Caco-2 (cell line): ENCODE measurements around the gene CCDC9. TPM values are rescaled to one million over a fixed set of nuclear protein-coding genes. Genes with fewer than 3 reads are reported as not detected.

Experiments used
- BruUV-seq: library from RNA; stranded (reverse); fragments of 400-500 nt; replicated peaks from 2 replicates; lab custom pipeline; 2021; lab: Mats Ljungman, UMichigan
- CTCF ChIA-PET: fragments of 300-600 bp; sonication (Branson Sonifier 250); formaldehyde crosslinking; loops from one replicate; lab custom pipeline; 2022; ENCODE audit warnings: antibody characterized with exemption; lab: Charles Lee
- POLR2A ChIA-PET: fragments of 300-600 bp; sonication (Branson Sonifier 250); formaldehyde crosslinking; loops from one replicate; lab custom pipeline; 2022; ENCODE audit warnings: antibody characterized with exemption; lab: Charles Lee
- DNase-seq, 2 experiments: peaks; one replicate each; pipeline versions ENCODE4 v3.0.0 to v3.0.0-alpha.2; 2020 to 2022
- H3K27me3 ChIP-seq: replicated peaks from 2 replicates; pipeline ENCODE4 v1.6.0; 2011; ENCODE audit warnings: low read length; ENCODE audit not compliant: control insufficient read depth, insufficient read depth
- H3K36me3 ChIP-seq: 2 replicates; pipeline ENCODE4 v1.5.1; 2011; ENCODE audit warnings: low read length; ENCODE audit not compliant: control insufficient read depth, insufficient read depth
- H3K4me1 ChIP-seq: fragments of 250-450 bp; sonication (Bioruptor Pico); 2 replicates; pipeline ENCODE4 v1.5.1; 2020; ENCODE audit warnings: mild to moderate bottlenecking
- H3K4me3 ChIP-seq: 2 replicates; pipeline ENCODE4 v1.5.1; 2011; ENCODE audit warnings: low read depth, mild to moderate bottlenecking, control low read depth, low read length
- H3K9me3 ChIP-seq: fragments of 250-450 bp; sonication (Bioruptor Pico); 2 replicates; pipeline ENCODE4 v1.5.1; 2020; ENCODE audit warnings: mild to moderate bottlenecking, moderate library complexity
- H3K27ac Mint-ChIP-seq: one replicate; pipeline ENCODE4 v1.8.0; 2022; ENCODE audit warnings: mixed read lengths; ENCODE audit not compliant: unreplicated experiment
- H3K27me3 Mint-ChIP-seq: one replicate; pipeline ENCODE4 v1.8.0; 2022; ENCODE audit warnings: mixed read lengths; ENCODE audit not compliant: insufficient read depth, unreplicated experiment
- H3K36me3 Mint-ChIP-seq: one replicate; pipeline ENCODE4 v1.8.0; 2022; ENCODE audit warnings: mild to moderate bottlenecking, mixed read lengths; ENCODE audit not compliant: insufficient read depth, unreplicated experiment
- H3K4me1 Mint-ChIP-seq: one replicate; pipeline ENCODE4 v1.8.0; 2022; ENCODE audit warnings: low read depth, mixed read lengths; ENCODE audit not compliant: unreplicated experiment
- H3K4me3 Mint-ChIP-seq: one replicate; pipeline ENCODE4 v1.8.0; 2022; ENCODE audit warnings: mild to moderate bottlenecking, moderate library complexity, mixed read lengths; ENCODE audit not compliant: unreplicated experiment
- H3K9me3 Mint-ChIP-seq: one replicate; pipeline ENCODE4 v1.8.0; 2022; ENCODE audit warnings: mixed read lengths; ENCODE audit not compliant: unreplicated experiment
- CTCF ChIP-seq, 2 experiments: fragments of 200-600 bp in 1 of 2; IDR thresholded peaks; 1 replicate in 1 of 2; 2 replicates in 1 of 2; pipeline versions ENCODE4 v1.5.1 to v1.8.0; 2011 to 2022; ENCODE audit warnings: antibody characterized with exemption in 1 of 2, control low read depth in 1 of 2, inconsistent platforms in 1 of 2, low read depth in 1 of 2, low read length in 1 of 2, mild to moderate bottlenecking in 1 of 2, moderate library complexity in 1 of 2; ENCODE audit not compliant: insufficient read depth in 1 of 2, severe bottlenecking in 1 of 2, unreplicated experiment in 1 of 2
- intact Hi-C: fragments of 100-400 bp; cut with micrococcal nuclease; formaldehyde crosslinking; loops from one replicate; pipeline ENCODE4 v1.10.0; 2022; ENCODE audit not compliant: unreplicated experiment
- total RNA-seq: library from RNA; stranded (reverse); gene quantifications from 2 replicates; pipeline ENCODE4 v1.2.3, GENCODE V29; 2022

CCDC9 gene
- total RNA-seq, 1 experiment from 2014 or later = 43.1 TPM

GRCh38 chr19:47228168-47228936, 28.0 kb upstream of the CCDC9 start:
- ChIA-PET CTCF (interaction anchor here (4.1 kb wide), 1 partner anchor 16 kb away, joined by 64 read pairs; no protein-coding TSS in a partner anchor), POLR2A (interaction anchor here (0.6 to 3.9 kb wide), 3 partner anchors 15 to 28 kb away, joined by 3 to 55 read pairs (median 3); partner anchors contain the start of gene CCDC9)
- Mint-ChIP-seq H3K9me3 (no peaks in the 10 kb centered on the region), H3K36me3 (peaks cover 33% of the 10 kb centered on the region), H3K4me3 (no peak overlapping the region), H3K27me3 (no peaks in the 10 kb centered on the region), H3K4me1 (peaks cover 21% of the 10 kb centered on the region), H3K27ac (no peak overlapping the region)
- DNase-seq = peak; percentile 67 to 73
- H3K4me1 ChIP-seq = peaks cover 41% of the 10 kb centered on the region
- peak overlapping the region; percentile 61 for H3K4me3 ChIP-seq
- intact Hi-C loops = loop anchor here (1.0 kb wide), 1 partner anchor 16 kb away; no protein-coding TSS in a partner anchor
- no peaks in the 10 kb centered on the region for H3K27me3 ChIP-seq
- no peaks in the 10 kb centered on the region for H3K9me3 ChIP-seq
- BruUV-seq = no TSS peak
- 0 out of 2 replicates have a peak, but pooled peaks cover 2% of the 10 kb centered on the region for H3K36me3 ChIP-seq
- no peak for TF ChIP-seq CTCF (IDR thresholded peaks at IDR 0.05; ENCODE audit: insufficient read depth in 1 of 2, low read depth in 1 of 2, low read length in 1 of 2, severe bottlenecking in 1 of 2, unreplicated experiment in 1 of 2)

GRCh38 chr19:47228937-47229675, 27.2 kb upstream of the CCDC9 start:
- Mint-ChIP-seq H3K4me1 (peaks cover 21% of the 10 kb centered on the region), H3K27me3 (no peaks in the 10 kb centered on the region), H3K9me3 (no peaks in the 10 kb centered on the region), H3K4me3 (no peak overlapping the region), H3K36me3 (peaks cover 33% of the 10 kb centered on the region), H3K27ac (no peak overlapping the region)
- Histone ChIP-seq H3K27me3 (no peaks in the 10 kb centered on the region), H3K4me3 (peak overlapping the region; percentile 96), H3K9me3 (no peaks in the 10 kb centered on the region), H3K4me1 (peaks cover 41% of the 10 kb centered on the region), H3K36me3 (no peaks in the 10 kb centered on the region)
- no peak for DNase-seq
- intact Hi-C loops = loop anchor here (1.0 kb wide), 1 partner anchor 15 kb away; no protein-coding TSS in a partner anchor
- no TSS peak for BruUV-seq
- ChIA-PET CTCF (interaction anchor here (1.0 to 4.1 kb wide), 2 partner anchors 15 kb away, joined by 3 to 64 read pairs; no protein-coding TSS in a partner anchor), POLR2A (no interaction called here)
- no peak for TF ChIP-seq CTCF (IDR thresholded peaks at IDR 0.05; ENCODE audit: insufficient read depth in 1 of 2, low read depth in 1 of 2, low read length in 1 of 2, severe bottlenecking in 1 of 2, unreplicated experiment in 1 of 2)

GRCh38 chr19:47229676-47230053, 26.7 kb upstream of the CCDC9 start:
- H3K4me1 Mint-ChIP-seq = peaks cover 21% of the 10 kb centered on the region
- no peak for TF ChIP-seq CTCF (IDR thresholded peaks at IDR 0.05; ENCODE audit: insufficient read depth in 1 of 2, low read depth in 1 of 2, low read length in 1 of 2, severe bottlenecking in 1 of 2, unreplicated experiment in 1 of 2)
- peaks cover 33% of the 10 kb centered on the region for H3K36me3 Mint-ChIP-seq
- no peaks in the 10 kb centered on the region for H3K36me3 ChIP-seq
- H3K9me3 Mint-ChIP-seq = no peaks in the 10 kb centered on the region
- TSS peak; percentile 51 for BruUV-seq
- no peaks in the 10 kb centered on the region for H3K27me3 ChIP-seq
- no peaks in the 10 kb centered on the region for H3K9me3 ChIP-seq
- no peak overlapping the region for H3K27ac Mint-ChIP-seq
- H3K4me3 Mint-ChIP-seq = no peak overlapping the region
- peaks cover 41% of the 10 kb centered on the region for H3K4me1 ChIP-seq
- POLR2A ChIA-PET = no interaction called here
- peak overlapping the region; percentile 96 for H3K4me3 ChIP-seq
- no peak for DNase-seq
- CTCF ChIA-PET = interaction anchor here (1.0 kb wide), 1 partner anchor 14 kb away, joined by 3 read pairs; no protein-coding TSS in a partner anchor
- no peaks in the 10 kb centered on the region for H3K27me3 Mint-ChIP-seq
- intact Hi-C loops = no loop called here
